ENCODE data around the gene TSPAN19. TPM values are rescaled to one million over a fixed set of nuclear protein-coding genes. Genes with fewer than 3 reads are reported as not detected.

TSPAN19 gene
- total RNA-seq, 1 experiment from 2014 or later = 0.32 TPM

DNA sequence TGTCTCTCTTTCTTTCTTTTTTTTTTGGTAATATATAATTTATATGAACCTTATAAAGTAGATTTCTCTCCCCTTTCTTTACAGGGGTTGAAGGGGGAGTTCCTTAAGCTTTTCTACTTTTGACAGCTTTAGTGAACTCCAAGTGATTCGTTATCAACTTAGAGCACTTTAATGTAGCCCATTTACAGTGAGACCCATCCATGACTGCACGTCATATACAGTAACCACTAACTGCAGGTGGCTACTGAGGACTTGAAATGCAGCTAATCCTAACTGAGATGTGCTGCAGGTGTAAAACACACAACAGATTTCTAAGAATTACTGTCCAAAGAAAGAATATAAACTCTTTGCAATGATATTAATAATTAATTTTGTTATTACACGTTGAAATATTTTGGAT lies 656 bp upstream of the TSPAN19 start (continued):
- TF ChIP-seq CTCF (IDR thresholded peaks at IDR 0.05 in 2 of 3, conservative IDR thresholded peaks at IDR 0.05 in 1 of 3; ENCODE audit: borderline replicate concordance in 1 of 3, insufficient read depth in 1 of 3, low read depth in 2 of 3, low read length in 2 of 3) (no peak), CBX3 (IDR thresholded peaks at IDR 0.05; ENCODE audit: low read depth) (no peak), SIN3A (IDR thresholded peaks at IDR 0.05; ENCODE audit: low read depth) (no peak), ZNF274 (IDR thresholded peaks at IDR 0.05; ENCODE audit: low read depth, low read length) (no peak), SP1 (IDR thresholded peaks at IDR 0.05; ENCODE audit: low read depth) (no peak)

GRCh38 chr12:85029456-85029855 lies 6.6 kb downstream of the TSPAN19 start:
- Histone ChIP-seq H3K9me2 (ENCODE audit: insufficient read depth) (no peaks in the 10 kb centered on the region), H3K4me2 (ENCODE audit: low read length) (no peak overlapping the region), H3K9me3 (ENCODE audit: control insufficient read depth in 1 of 2, insufficient read depth in 1 of 2, low read depth in 1 of 2, low read length in 2 of 2) (no peaks in the 10 kb centered on the region), H2AFZ (ENCODE audit: low read depth, low read length, poor library complexity, severe bottlenecking) (no peak overlapping the region), H4K20me1 (ENCODE audit: insufficient read depth) (no peaks in the 10 kb centered on the region), H3K79me2 (ENCODE audit: insufficient read depth, low read length) (no peaks in the 10 kb centered on the region), H3K27ac (ENCODE audit: low read depth, low read length) (no peak overlapping the region), H3K4me3 (replicated peaks in 1 of 2; ENCODE audit: low read depth in 1 of 2, low read length in 2 of 2) (no peak overlapping the region), H3K36me3 (ENCODE audit: control insufficient read depth in 1 of 2, insufficient read depth in 2 of 2, low read length in 2 of 2) (no peaks in the 10 kb centered on the region), H3K9ac (ENCODE audit: low read length) (no peak overlapping the region), H3K27me3 (ENCODE audit: insufficient read depth, low read length) (no peaks in the 10 kb centered on the region), H3K4me1 (ENCODE audit: control insufficient read depth in 1 of 2, insufficient read depth in 2 of 2, low read length in 2 of 2) (no peaks in the 10 kb centered on the region)
- intact Hi-C loops (cut with micrococcal nuclease) = loop anchor here (1.0 kb wide), 1 partner anchor 155 kb away; no protein-coding TSS in a partner anchor
- ATAC-seq = no peak
- BruUV-seq (replicated peaks) = no TSS peak
- TF ChIP-seq CTCF (IDR thresholded peaks at IDR 0.05 in 2 of 3, conservative IDR thresholded peaks at IDR 0.05 in 1 of 3; ENCODE audit: borderline replicate concordance in 1 of 3, insufficient read depth in 1 of 3, low read depth in 2 of 3, low read length in 2 of 3) (peak in 2 of 3 experiments; percentile 49 to 63; a peak in 4 of 6 replicates), POLR2AphosphoS5 (IDR thresholded peaks at IDR 0.05; ENCODE audit: low read depth, low read length) (no peak), RAD21 (IDR thresholded peaks at IDR 0.05; ENCODE audit: low read depth) (peak; percentile 70)
- peak; percentile 21 for DNase-seq (ENCODE audit: low read depth, low spot score)
- ChIA-PET CTCF (interaction anchor here (0.6 to 5.8 kb wide), 20 partner anchors 8 to 412 kb away, joined by 3 to 132 read pairs (median 4); no protein-coding TSS in a partner anchor), RAD21 (ENCODE audit: low non-redundant PET in 1 of 2, low total read pairs in 2 of 2, uncharacterized antibody in 2 of 2, unreplicated experiment in 2 of 2) (interaction anchor here (0.8 to 1.9 kb wide), 3 partner anchors 155 to 157 kb away, joined by 3 to 9 read pairs (median 3); no protein-coding TSS in a partner anchor), POLR2A (interaction anchor here (1.2 to 1.4 kb wide), 2 partner anchors 154 to 155 kb away, joined by 4 to 5 read pairs; no protein-coding TSS in a partner anchor)
